NCI-H526 treated with DMSO at 0.1 percent for 48 hours (cell line): ENCODE results near the gene FLNC.

Source experiments
- DNase-seq: peaks from one replicate; lab custom pipeline; 2025; lab: John Stamatoyannopoulos, UW

FLNC gene

GRCh38 chr7:128846781-128847444, 16.7 kb downstream of the FLNC start:
- no peak for DNase-seq

- DNase-seq, result no peak
These were observed 17.6 kb downstream of the FLNC start for GRCh38 chr7:128847721-128848211.

GRCh38 chr7:128848289-128849155, 18.3 kb downstream of the FLNC start:
- no peak for DNase-seq

- DNase-seq, result no peak
These were observed 18.9 kb downstream of the FLNC start for GRCh38 chr7:128849156-128849515.

GRCh38 chr7:128849804-128850490, 19.7 kb downstream of the FLNC start:
- no peak for DNase-seq

GRCh38 chr7:128852537-128853254, 22.5 kb downstream of the FLNC start:
- DNase-seq, result no peak

GRCh38 chr7:128853799-128854198, 23.6 kb downstream of the FLNC start:
- no peak for DNase-seq

GRCh38 chr7:128854396-128854795, 24.2 kb downstream of the FLNC start:
- DNase-seq, result no peak

- no peak for DNase-seq
These were observed 25.4 kb downstream of the FLNC start for GRCh38 chr7:128855559-128855958.

GRCh38 chr7:128856001-128856718, 26.0 kb downstream of the FLNC start:
- no peak for DNase-seq

- no peak for DNase-seq
These were observed 28.4 kb downstream of the FLNC start for GRCh38 chr7:128858380-128859231.

GRCh38 chr7:128859232-128860157, 29.3 kb downstream of the FLNC start:
- DNase-seq, result no peak

GRCh38 chr7:128860158-128861073, 30.2 kb downstream of the FLNC start:
- DNase-seq, result no peak

- no peak for DNase-seq
These were observed 31.9 kb downstream of the FLNC start for GRCh38 chr7:128861957-128862570.

- peak; percentile 98 for DNase-seq
These were observed 32.6 kb downstream of the FLNC start, which contains the start of gene ATP6V1F for GRCh38 chr7:128862571-128863432. Gene ATP6V1F, plus strand, starts transcription at chr7:128862856. Its CDS starts 49 bp downstream, at chr7:128862905.

GRCh38 chr7:128863433-128863989, 33.3 kb downstream of the FLNC start:
- peak; percentile 36 for DNase-seq
